OCI-LY7 (cell line): ENCODE data around the gene FGR.

ENCODE experiments used
- EZH2phosphoT487 ChIP-seq: fragments of 200-600 bp; sonication (generic); IDR thresholded peaks from 2 replicates; pipeline ENCODE4 v1.6.1; 2018; ENCODE audit warnings: low read depth, borderline replicate concordance, mild to moderate bottlenecking, mixed run types, antibody characterized with exemption, low read length, moderate library complexity, mixed read lengths
- TF ChIP-seq, protein P1 (sequence below): fragments of 200-600 bp; sonication (generic); conservative IDR thresholded peaks from 2 replicates; pipeline ENCODE4 v1.5.1; 2014; ENCODE audit warnings: mild to moderate bottlenecking, antibody characterized with exemption, low read length, moderate library complexity, mixed read lengths

DNA sequence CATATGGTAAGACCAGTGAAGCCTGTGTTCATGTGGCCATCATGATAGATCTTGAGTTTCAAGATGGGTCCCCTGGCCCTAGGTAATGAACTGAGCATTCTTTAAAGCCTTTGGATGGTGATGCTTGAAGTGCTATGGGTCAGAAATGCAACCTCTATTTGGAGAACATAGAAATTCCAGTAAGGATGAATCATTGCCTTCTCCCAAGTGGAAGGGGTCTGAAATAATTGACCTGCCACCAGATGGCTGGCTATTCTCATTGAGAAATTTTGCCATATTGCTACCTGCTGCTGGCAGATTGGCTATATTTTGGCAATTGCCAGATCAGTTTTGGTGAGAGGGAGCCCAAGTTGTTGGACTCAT lies 37.7 kb upstream of the FGR start:
- TF ChIP-seq, protein P1, sequence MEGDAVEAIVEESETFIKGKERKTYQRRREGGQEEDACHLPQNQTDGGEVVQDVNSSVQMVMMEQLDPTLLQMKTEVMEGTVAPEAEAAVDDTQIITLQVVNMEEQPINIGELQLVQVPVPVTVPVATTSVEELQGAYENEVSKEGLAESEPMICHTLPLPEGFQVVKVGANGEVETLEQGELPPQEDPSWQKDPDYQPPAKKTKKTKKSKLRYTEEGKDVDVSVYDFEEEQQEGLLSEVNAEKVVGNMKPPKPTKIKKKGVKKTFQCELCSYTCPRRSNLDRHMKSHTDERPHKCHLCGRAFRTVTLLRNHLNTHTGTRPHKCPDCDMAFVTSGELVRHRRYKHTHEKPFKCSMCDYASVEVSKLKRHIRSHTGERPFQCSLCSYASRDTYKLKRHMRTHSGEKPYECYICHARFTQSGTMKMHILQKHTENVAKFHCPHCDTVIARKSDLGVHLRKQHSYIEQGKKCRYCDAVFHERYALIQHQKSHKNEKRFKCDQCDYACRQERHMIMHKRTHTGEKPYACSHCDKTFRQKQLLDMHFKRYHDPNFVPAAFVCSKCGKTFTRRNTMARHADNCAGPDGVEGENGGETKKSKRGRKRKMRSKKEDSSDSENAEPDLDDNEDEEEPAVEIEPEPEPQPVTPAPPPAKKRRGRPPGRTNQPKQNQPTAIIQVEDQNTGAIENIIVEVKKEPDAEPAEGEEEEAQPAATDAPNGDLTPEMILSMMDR = no peak
- TF ChIP-seq EZH2phosphoT487 = no peak
